ENCODE data around the gene RFTN2. TPM values are rescaled to one million over a fixed set of nuclear protein-coding genes. Genes with fewer than 3 reads are reported as not detected.

RFTN2 gene
- total RNA-seq, 1 experiment from 2014 or later: 5.8 TPM

DNA sequence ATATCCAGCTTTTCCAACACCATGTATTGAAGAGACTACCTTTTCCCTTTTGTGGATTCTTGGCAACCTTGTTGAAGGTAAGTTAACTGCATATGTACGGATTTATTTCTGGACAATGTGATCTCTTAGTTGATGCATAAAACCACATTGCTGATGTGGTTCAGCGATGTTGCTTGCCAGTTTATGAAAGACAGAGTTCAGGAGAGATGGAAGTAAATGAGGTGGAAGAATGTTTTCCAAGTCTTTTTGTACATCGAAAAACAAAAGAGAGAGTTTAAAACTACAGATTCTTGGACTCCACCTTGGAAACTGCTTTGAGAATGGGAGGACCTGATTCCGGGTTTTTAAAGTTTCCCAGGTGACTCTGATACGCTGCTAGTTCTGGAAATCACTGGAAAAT is 115.7 kb downstream of the RFTN2 start:
- Histone ChIP-seq H3K27ac (ENCODE audit: low read depth, low read length, poor library complexity, severe bottlenecking) (no peak overlapping the region), H3K4me1 (ENCODE audit: insufficient read depth, low read length, poor library complexity, severe bottlenecking) (peaks cover 3% of the 10 kb centered on the region), H3K36me3 (ENCODE audit: insufficient read depth, low read length, poor library complexity, severe bottlenecking) (no peaks in the 10 kb centered on the region), H3K27me3 (replicated peaks; ENCODE audit: insufficient read depth, low read depth, low read length, poor library complexity) (no peaks in the 10 kb centered on the region), H3K4me3 (ENCODE audit: low read depth, low read length, poor library complexity, severe bottlenecking) (no peak overlapping the region), H3K9me3 (ENCODE audit: low read depth, low read length, poor library complexity, severe bottlenecking) (no peaks in the 10 kb centered on the region)
- POLR2A ChIA-PET (ENCODE audit: low non-redundant PET): no interaction called here
- CTCF ChIA-PET: no interaction called here
- TF ChIP-seq, protein P1, sequence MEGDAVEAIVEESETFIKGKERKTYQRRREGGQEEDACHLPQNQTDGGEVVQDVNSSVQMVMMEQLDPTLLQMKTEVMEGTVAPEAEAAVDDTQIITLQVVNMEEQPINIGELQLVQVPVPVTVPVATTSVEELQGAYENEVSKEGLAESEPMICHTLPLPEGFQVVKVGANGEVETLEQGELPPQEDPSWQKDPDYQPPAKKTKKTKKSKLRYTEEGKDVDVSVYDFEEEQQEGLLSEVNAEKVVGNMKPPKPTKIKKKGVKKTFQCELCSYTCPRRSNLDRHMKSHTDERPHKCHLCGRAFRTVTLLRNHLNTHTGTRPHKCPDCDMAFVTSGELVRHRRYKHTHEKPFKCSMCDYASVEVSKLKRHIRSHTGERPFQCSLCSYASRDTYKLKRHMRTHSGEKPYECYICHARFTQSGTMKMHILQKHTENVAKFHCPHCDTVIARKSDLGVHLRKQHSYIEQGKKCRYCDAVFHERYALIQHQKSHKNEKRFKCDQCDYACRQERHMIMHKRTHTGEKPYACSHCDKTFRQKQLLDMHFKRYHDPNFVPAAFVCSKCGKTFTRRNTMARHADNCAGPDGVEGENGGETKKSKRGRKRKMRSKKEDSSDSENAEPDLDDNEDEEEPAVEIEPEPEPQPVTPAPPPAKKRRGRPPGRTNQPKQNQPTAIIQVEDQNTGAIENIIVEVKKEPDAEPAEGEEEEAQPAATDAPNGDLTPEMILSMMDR (conservative IDR thresholded peaks at IDR 0.05; ENCODE audit: low read depth, low read length): no peak
- no peak for TF ChIP-seq EZH2 (IDR thresholded peaks at IDR 0.05; ENCODE audit: borderline replicate concordance, low read depth, low read length, poor library complexity, severe bottlenecking)
- no peak for DNase-seq (ENCODE audit: low spot score)
- no TSS peak for BruUV-seq (replicated peaks)
- intact Hi-C loops (cut with micrococcal nuclease; ENCODE audit: unreplicated experiment): no loop called here

DNA sequence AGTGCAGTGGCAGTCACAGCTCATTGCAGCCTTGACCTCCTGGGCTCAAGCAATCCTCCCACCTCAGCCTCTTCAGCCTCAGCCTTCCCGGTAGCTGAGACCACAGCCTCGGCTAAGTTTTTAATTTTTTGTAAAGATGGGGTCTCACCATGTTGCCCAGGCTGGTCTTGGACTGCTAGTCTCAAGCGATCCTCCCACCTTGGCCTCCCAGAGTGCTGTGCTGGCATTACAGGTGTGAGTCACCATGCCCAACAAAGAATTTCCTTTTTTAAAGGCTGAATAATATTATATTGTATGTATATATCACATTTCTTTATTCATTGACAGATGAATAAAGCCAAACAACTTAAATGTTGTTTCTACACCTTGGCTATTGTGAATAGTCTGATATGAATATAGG is 117.0 kb downstream of the RFTN2 start:
- POLR2A ChIA-PET (ENCODE audit: low non-redundant PET): no interaction called here
- TF ChIP-seq, protein P1 (conservative IDR thresholded peaks at IDR 0.05; ENCODE audit: low read depth, low read length): no peak
- TF ChIP-seq EZH2 (IDR thresholded peaks at IDR 0.05; ENCODE audit: borderline replicate concordance, low read depth, low read length, poor library complexity, severe bottlenecking): no peak
- DNase-seq (ENCODE audit: low spot score): no peak
- Histone ChIP-seq H3K9me3 (ENCODE audit: low read depth, low read length, poor library complexity, severe bottlenecking) (no peaks in the 10 kb centered on the region), H3K27ac (ENCODE audit: low read depth, low read length, poor library complexity, severe bottlenecking) (no peak overlapping the region), H3K4me3 (ENCODE audit: low read depth, low read length, poor library complexity, severe bottlenecking) (no peak overlapping the region), H3K27me3 (replicated peaks; ENCODE audit: insufficient read depth, low read depth, low read length, poor library complexity) (no peaks in the 10 kb centered on the region), H3K36me3 (ENCODE audit: insufficient read depth, low read length, poor library complexity, severe bottlenecking) (peaks cover 9% of the 10 kb centered on the region), H3K4me1 (ENCODE audit: insufficient read depth, low read length, poor library complexity, severe bottlenecking) (peaks cover 3% of the 10 kb centered on the region)
- CTCF ChIA-PET: no interaction called here
- BruUV-seq (replicated peaks): no TSS peak
- intact Hi-C loops (cut with micrococcal nuclease; ENCODE audit: unreplicated experiment): no loop called here

DNA sequence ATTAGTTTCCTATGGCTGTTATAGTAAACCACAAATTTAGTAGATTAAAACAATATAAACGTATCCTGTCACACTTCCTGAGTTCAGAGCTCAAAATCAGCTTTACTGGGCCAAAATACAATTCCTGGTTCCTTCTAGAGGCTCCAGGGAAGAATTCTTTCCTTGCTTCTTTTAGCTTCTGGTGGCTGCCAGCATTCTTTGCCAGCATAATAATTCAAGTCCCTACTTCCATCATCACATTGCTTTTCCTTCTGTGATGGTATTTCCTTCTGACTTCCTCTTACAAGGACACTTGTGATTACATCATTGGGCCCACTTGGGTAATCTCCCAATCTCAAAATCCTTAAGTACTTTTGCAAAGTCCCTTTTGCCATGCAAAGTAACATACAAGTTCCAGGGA is 118.9 kb downstream of the RFTN2 start:
- BruUV-seq (replicated peaks): no TSS peak
- POLR2A ChIA-PET (ENCODE audit: low non-redundant PET): no interaction called here

More for the DNA sequence above, 118.9 kb downstream of the RFTN2 start:
- H3K4me1 ChIP-seq (ENCODE audit: insufficient read depth, low read length, poor library complexity, severe bottlenecking): peaks cover 3% of the 10 kb centered on the region
- H3K4me3 ChIP-seq (ENCODE audit: low read depth, low read length, poor library complexity, severe bottlenecking): no peak overlapping the region
- intact Hi-C loops (cut with micrococcal nuclease; ENCODE audit: unreplicated experiment): no loop called here
- no peaks in the 10 kb centered on the region for H3K9me3 ChIP-seq (ENCODE audit: low read depth, low read length, poor library complexity, severe bottlenecking)
- H3K27me3 ChIP-seq (replicated peaks; ENCODE audit: insufficient read depth, low read depth, low read length, poor library complexity): no peaks in the 10 kb centered on the region
- H3K36me3 ChIP-seq (ENCODE audit: insufficient read depth, low read length, poor library complexity, severe bottlenecking): peaks cover 16% of the 10 kb centered on the region
- no peak overlapping the region for H3K27ac ChIP-seq (ENCODE audit: low read depth, low read length, poor library complexity, severe bottlenecking)
- DNase-seq (ENCODE audit: low spot score): peak; percentile 48
- TF ChIP-seq, protein P1 (conservative IDR thresholded peaks at IDR 0.05; ENCODE audit: low read depth, low read length): no peak
- no peak for TF ChIP-seq EZH2 (IDR thresholded peaks at IDR 0.05; ENCODE audit: borderline replicate concordance, low read depth, low read length, poor library complexity, severe bottlenecking)
- CTCF ChIA-PET: no interaction called here
